K562 (cell line): Measurements from ENCODE around the gene FZD4.

Experiments
- JUNB ChIP-seq: fragments of 450-650 bp; formaldehyde crosslinking; conservative IDR thresholded peaks from 2 replicates; pipeline ENCODE4 v1.4.0; 2020; ENCODE audit warnings: mild to moderate bottlenecking
- KLF1 ChIP-seq: fragments of 450-650 bp; IDR thresholded peaks from 2 replicates; pipeline ENCODE4 v1.6.1; 2016; ENCODE audit warnings: missing genetic modification characterization, missing compliant biosample characterization
- PHB2 ChIP-seq: fragments of 450-650 bp; IDR thresholded peaks from 2 replicates; pipeline ENCODE4 v1.6.1; 2017; ENCODE audit warnings: low read depth
- SRSF1 ChIP-seq: fragments of 200-400 bp; formaldehyde crosslinking; IDR thresholded peaks from 2 replicates; pipeline ENCODE4 v1.6.1; 2017; ENCODE audit warnings: mild to moderate bottlenecking, low read depth, low read length, moderate library complexity

DNA sequence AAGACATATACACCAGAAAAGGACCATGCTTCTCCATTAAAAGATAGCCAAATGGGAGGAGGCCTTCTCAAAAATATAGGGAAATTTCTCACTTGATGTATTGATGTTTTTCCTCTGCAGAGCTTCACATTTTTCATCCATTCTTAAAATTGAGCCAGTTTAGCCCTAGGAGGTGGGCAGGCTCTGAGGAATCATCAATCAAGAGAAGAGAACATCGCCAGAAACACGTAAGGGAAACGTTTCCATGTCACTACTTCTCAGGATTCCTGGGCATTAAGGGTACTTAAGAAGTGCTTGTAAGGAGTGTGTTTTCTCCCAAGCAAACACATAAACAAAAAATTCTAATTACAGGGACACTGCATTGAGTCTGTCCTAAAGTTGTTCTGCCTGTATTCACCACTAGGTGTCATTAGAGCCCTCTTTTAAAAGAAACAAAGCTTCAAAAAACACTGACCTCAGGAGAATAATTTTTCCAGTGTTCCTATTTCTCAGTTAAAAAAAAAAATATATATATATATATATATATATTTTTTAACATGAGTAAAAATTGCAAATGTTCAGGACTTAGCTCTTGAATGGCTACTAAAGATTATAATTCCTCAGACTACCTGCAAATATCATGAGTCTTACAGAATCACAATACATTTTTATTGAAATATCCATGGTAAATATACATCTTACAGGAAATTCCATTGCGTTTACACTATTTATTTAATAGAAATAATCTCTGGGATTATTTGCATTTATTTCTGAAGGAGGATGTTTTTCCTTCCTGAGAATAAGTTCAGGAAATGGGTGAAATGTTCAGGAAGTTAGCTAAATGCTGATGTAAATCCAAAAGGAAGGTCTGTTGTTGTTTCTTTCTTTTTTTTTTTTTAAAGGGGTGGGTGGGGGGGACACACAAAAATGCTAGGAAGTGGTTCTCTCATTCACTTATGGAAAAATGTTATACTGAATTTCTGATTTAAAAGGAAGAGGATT lies 16.0 kb downstream of the FZD4 start:
- TF ChIP-seq JUNB (CRISPR knock-in tag) = no peak
- no peak for TF ChIP-seq PHB2
- no peak for TF ChIP-seq KLF1
- TF ChIP-seq SRSF1 = no peak
